K562 (cell line): ENCODE results near the gene TRA2B. TPM values are rescaled to one million over a fixed set of nuclear protein-coding genes. Genes with fewer than 3 reads are reported as not detected.

Source experiments
- ATAC-seq: fragments of 200-7000 bp; cut with Tn5 transposase; 3 replicates; pipeline ENCODE4 v1.9.1; 2020; ENCODE audit warnings: moderate library complexity
- BruUV-seq: library from RNA; stranded (reverse); fragments of 400-500 nt; replicated peaks from 2 replicates; lab custom pipeline; 2021; lab: Mats Ljungman, UMichigan
- CTCF ChIA-PET: fragments of 300-600 bp; formaldehyde crosslinking; extraction: SDS; loops from one replicate; lab custom pipeline; 2021; ENCODE audit warnings: low intra/inter-chr PET ratio; lab: Yijun Ruan, JAX
- POLR2A ChIA-PET: fragments of 300-600, 350-650 bp; sonication (Branson Sonifier 250); formaldehyde crosslinking; extraction: SDS; loops from one replicate; lab custom pipeline; 2021; ENCODE audit warnings: antibody characterized with exemption, inconsistent platforms; lab: Yijun Ruan, JAX
- DNase-seq, 4 experiments: peaks; one replicate each; pipeline versions ENCODE4 v3.0.0 to v3.0.0-alpha.2; 2011 to 2018; ENCODE audit warnings: low spot score in 3 of 4, mixed read lengths in 3 of 4; ENCODE audit errors: extremely low read depth in 1 of 4
- FAIRE-seq: peaks from 2 replicates; lab custom pipeline; 2011; peaks lifted over from hg19 to GRCh38; lab: Jason Lieb, UNC
- H2AFZ ChIP-seq: 2 replicates; pipeline ENCODE4 v1.6.0; 2011; ENCODE audit warnings: low read depth, low read length, control low read depth, inconsistent platforms
- H3K27ac ChIP-seq: fragments of 200-600 bp; 3 replicates; pipeline ENCODE4 v1.8.0; 2011; ENCODE audit warnings: low read depth, mild to moderate bottlenecking, control low read depth, inconsistent platforms, low read length, moderate library complexity, mixed read lengths; ENCODE audit errors: extremely low read depth
- H3K27me3 ChIP-seq, 2 experiments: fragments of 300-600 bp in 1 of 2; 2 replicates in 1 of 2; 3 replicates in 1 of 2; pipeline versions ENCODE4 v1.6.0 to v1.8.0; 2011; ENCODE audit warnings: inconsistent platforms in 2 of 2, low read length in 2 of 2, mild to moderate bottlenecking in 1 of 2, mixed read lengths in 1 of 2, moderate library complexity in 1 of 2; ENCODE audit not compliant: control insufficient read depth in 2 of 2, insufficient read depth in 2 of 2
- H3K36me3 ChIP-seq: fragments of 300-600 bp; 3 replicates; pipeline ENCODE4 v1.8.0; 2011; ENCODE audit warnings: mild to moderate bottlenecking, low read length, inconsistent platforms; ENCODE audit not compliant: control insufficient read depth, insufficient read depth
- H3K4me1 ChIP-seq, 2 experiments: fragments of 200-600 bp in 1 of 2; replicated peaks in 1 of 2; 2 replicates in 1 of 2; 3 replicates in 1 of 2; pipeline versions ENCODE4 v1.5.1 to v1.8.0; 2011; ENCODE audit warnings: inconsistent platforms in 2 of 2, low read length in 2 of 2, mild to moderate bottlenecking in 1 of 2, mixed read lengths in 1 of 2, moderate library complexity in 1 of 2; ENCODE audit not compliant: control insufficient read depth in 2 of 2, insufficient read depth in 2 of 2
- H3K4me2 ChIP-seq: 2 replicates; pipeline ENCODE4 v1.6.1; 2011; ENCODE audit warnings: low read length, control low read depth, inconsistent platforms, mixed read lengths; ENCODE audit not compliant: insufficient read depth
- H3K4me3 ChIP-seq: fragments of 200-600 bp; sonication (generic), shearing (Covaris generic); 2 replicates; pipeline ENCODE4 v1.5.1; 2016; ENCODE audit warnings: control low read depth, inconsistent platforms
- H3K79me2 ChIP-seq: fragments of 200-600 bp; 3 replicates; pipeline ENCODE4 v1.8.0; 2011; ENCODE audit warnings: low read length, inconsistent platforms; ENCODE audit not compliant: control insufficient read depth, insufficient read depth
- H3K9ac ChIP-seq, 2 experiments: 2 replicates each; pipeline versions ENCODE4 v1.6.0 to v1.6.1; 2011; ENCODE audit warnings: low read depth in 2 of 2, low read length in 2 of 2, control low read depth in 1 of 2, inconsistent platforms in 1 of 2, mild to moderate bottlenecking in 1 of 2, mixed read lengths in 1 of 2; ENCODE audit not compliant: insufficient read depth in 1 of 2
- H3K9me1 ChIP-seq: one replicate; pipeline ENCODE4 v1.6.0; 2011; ENCODE audit warnings: inconsistent platforms, mild to moderate bottlenecking, low read length, moderate library complexity; ENCODE audit not compliant: control insufficient read depth, insufficient read depth
- H3K9me3 ChIP-seq: replicated peaks from 2 replicates; pipeline ENCODE4 v1.5.1; 2011; ENCODE audit warnings: low read depth, low read length, inconsistent platforms; ENCODE audit not compliant: control insufficient read depth, insufficient read depth
- H4K20me1 ChIP-seq: replicated peaks from 2 replicates; pipeline ENCODE4 v1.6.1; 2011; ENCODE audit warnings: low read length, inconsistent platforms, mixed read lengths; ENCODE audit not compliant: control insufficient read depth, insufficient read depth
- ARID1B ChIP-seq: fragments of 450-650 bp; IDR thresholded peaks from 2 replicates; pipeline ENCODE4 v1.6.1; 2016; ENCODE audit warnings: antibody characterized with exemption, mild to moderate bottlenecking, inconsistent platforms
- ATF7 ChIP-seq: fragments of 450-650 bp; IDR thresholded peaks from 2 replicates; pipeline ENCODE4 v1.7.1; 2014; ENCODE audit warnings: mild to moderate bottlenecking, moderate library complexity
- CBFA2T3 ChIP-seq: fragments of 450-650 bp; IDR thresholded peaks from 2 replicates; pipeline ENCODE4 v1.6.1; 2017
- CXXC5 ChIP-seq: fragments of 250-450 bp; sonication (Bioruptor Pico); IDR thresholded peaks from 2 replicates; pipeline ENCODE4 v1.8.0; 2022; ENCODE audit warnings: inconsistent platforms, mild to moderate bottlenecking, moderate library complexity
- E2F1 ChIP-seq: sonication (generic); formaldehyde crosslinking; IDR thresholded peaks from 2 replicates; pipeline ENCODE4 v1.8.1; 2023; ENCODE audit warnings: mild to moderate bottlenecking, missing genetic modification reagents, moderate library complexity
- FOXK2 ChIP-seq, 2 experiments: fragments of 450-650 bp; IDR thresholded peaks in 1 of 2; conservative IDR thresholded peaks in 1 of 2; 2 replicates each; pipeline ENCODE4 v1.6.1; 2016; ENCODE audit warnings: low read depth in 2 of 2, mild to moderate bottlenecking in 1 of 2
- NCOA1 ChIP-seq: fragments of 450-650 bp; IDR thresholded peaks from 2 replicates; pipeline ENCODE4 v1.6.1; 2016; ENCODE audit warnings: low read depth
- NCOR1 ChIP-seq: fragments of 450-650 bp; IDR thresholded peaks from 2 replicates; pipeline ENCODE4 v1.6.1; 2016; ENCODE audit warnings: mild to moderate bottlenecking, moderate library complexity
- RBM25 ChIP-seq: fragments of 200-400 bp; formaldehyde crosslinking; IDR thresholded peaks from 2 replicates; pipeline ENCODE4 v1.6.1; 2018; ENCODE audit warnings: low read length, low read depth, moderate library complexity; ENCODE audit not compliant: severe bottlenecking
- SMARCA5 ChIP-seq: fragments of 450-650 bp; IDR thresholded peaks from 2 replicates; pipeline ENCODE4 v1.6.1; 2016
- SOX6 ChIP-seq: fragments of 450-650 bp; IDR thresholded peaks from 2 replicates; pipeline ENCODE4 v1.6.1; 2014; ENCODE audit warnings: mild to moderate bottlenecking
- TFAP4 ChIP-seq: sonication (generic); formaldehyde crosslinking; IDR thresholded peaks from 2 replicates; pipeline ENCODE4 v1.8.0; 2022; ENCODE audit warnings: missing genetic modification reagents, mild to moderate bottlenecking, moderate library complexity, borderline replicate concordance
- ZNF165 ChIP-seq: fragments of 250-450 bp; sonication (Bioruptor Pico); IDR thresholded peaks from 2 replicates; pipeline ENCODE4 v1.4.0; 2020; ENCODE audit warnings: borderline replicate concordance
- ZNF263 ChIP-seq: sonication (generic); formaldehyde crosslinking; IDR thresholded peaks from 2 replicates; pipeline ENCODE4 v1.8.0; 2022; ENCODE audit warnings: mild to moderate bottlenecking, missing genetic modification reagents, borderline replicate concordance
- WGBS: fragments of 100-300 bp; shearing (Covaris generic); methylation state at CpG from one replicate; pipeline ENCODE4 v1.1.6; 2016; ENCODE audit warnings: low coverage, mixed read lengths; ENCODE audit not compliant: insufficient coverage; ENCODE audit errors: missing lambda C conversion rate; 5-methylcytosine and 5-hydroxymethylcytosine counted together
- in situ Hi-C: fragments of 300-500 bp; cut with MboI; formaldehyde crosslinking; loops from 4 replicates; pipeline ENCODE4 v1.15.0; 2018; ENCODE audit warnings: inconsistent platforms, mixed read lengths
- intact Hi-C: fragments of 100-400 bp; cut with micrococcal nuclease; formaldehyde crosslinking; loops from 2 replicates; pipeline ENCODE4 v1.14.2; 2022
- polyA plus RNA-seq, 8 experiments: library from polyadenylated mRNA; depleted of rRNA in 4 of 8; stranded (reverse) in 5 of 8; unstranded in 3 of 8; fragments of >200 nt; fragmentation: Nextera tagmentation in 2 of 8; fragmentation: Illumina TruSeq in 1 of 8; extraction: Ambion mirVana in 2 of 8; extraction: Trizol in 1 of 8; gene quantifications; 2 replicates each; pipeline versions ENCODE4 v1.2.1 to v1.2.3, GENCODE V29; 2011 to 2014; ENCODE audit warnings: inconsistent platforms in 1 of 8, missing spikeins in 1 of 8
- total RNA-seq, 7 experiments: library from RNA; depleted of rRNA in 6 of 7; stranded (reverse); fragments of >200 nt in 6 of 7; fragmentation: Illumina TruSeq in 2 of 7; extraction: Trizol in 2 of 7; gene quantifications; 2 replicates each; pipeline versions ENCODE4 v1.2.1 to v1.2.3, GENCODE V29; 2011 to 2021; ENCODE audit warnings: low replicate concordance in 1 of 7
- TF ChIP-seq, protein P1 (sequence below): fragments of 450-650 bp; IDR thresholded peaks from 2 replicates; pipeline ENCODE4 v1.6.1; 2016
- TF ChIP-seq, protein P2 (sequence below), 2 experiments: fragments of 450-650 bp; IDR thresholded peaks; 2 replicates each; pipeline ENCODE4 v1.6.1; 2018; ENCODE audit warnings: mild to moderate bottlenecking in 2 of 2, low read depth in 1 of 2; ENCODE audit not compliant: partially characterized antibody in 2 of 2

Gene TRA2B
- total and polyA plus RNA-seq, 9 of the 15 experiments (the other 6 are each of a cell fraction or from before 2014, with no cell fraction given) = 105 to 411 (median 278) TPM

DNA sequence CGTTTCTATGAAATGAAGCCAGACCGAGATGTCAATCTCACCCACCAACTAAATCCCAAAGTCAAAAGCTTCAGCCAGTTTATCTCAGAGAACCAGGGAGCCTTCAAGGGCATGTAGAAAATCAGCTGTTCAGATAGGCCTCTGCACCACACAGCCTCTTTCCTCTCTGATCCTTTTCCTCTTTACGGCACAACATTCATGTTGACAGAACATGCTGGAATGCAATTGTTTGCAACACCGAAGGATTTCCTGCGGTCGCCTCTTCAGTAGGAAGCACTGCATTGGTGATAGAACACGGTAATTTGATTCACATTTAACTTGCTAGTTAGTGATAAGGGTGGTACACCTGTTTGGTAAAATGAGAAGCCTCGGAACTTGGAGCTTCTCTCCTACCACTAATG is 41.9 kb upstream of the TRA2B start:
- no peaks in the 10 kb centered on the region for H3K36me3 ChIP-seq
- peaks cover 10% of the 10 kb centered on the region; the same call in 1 of the 2 replicates for H4K20me1 ChIP-seq
- intact Hi-C loops (loop anchor here (5.0 to 10.0 kb wide), 5 partner anchors 97 to 845 kb away; no protein-coding TSS in a partner anchor), in situ Hi-C loops (loop anchor here (5.0 kb wide), 2 partner anchors 253 to 563 kb away; partner anchors contain the start of gene CRYGS)
- WGBS = 15% methylated on average over 8 of the region's 8 CpGs
- H3K27ac ChIP-seq = no peak overlapping the region
- H3K79me2 ChIP-seq = no peaks in the 10 kb centered on the region
- no peak overlapping the region for H3K4me2 ChIP-seq
- H3K4me1 ChIP-seq = peaks cover 0 to 13% of the 10 kb centered on the region in 2 experiments; a peak in 4 of 5 replicates
- BruUV-seq = no TSS peak
- no peak overlapping the region for H3K4me3 ChIP-seq
- H3K9me1 ChIP-seq = no peaks in the 10 kb centered on the region
- ChIA-PET CTCF (interaction anchor here (0.8 to 1.2 kb wide), 2 partner anchors 239 to 561 kb away, joined by 4 to 5 read pairs; no protein-coding TSS in a partner anchor), POLR2A (interaction anchor here (0.7 to 1.4 kb wide), 2 partner anchors 44 to 646 kb away, joined by 3 to 4 read pairs; no protein-coding TSS in a partner anchor)
- peak in 1 of 4 experiments; percentile 40 for DNase-seq
- no peaks in the 10 kb centered on the region for H3K27me3 ChIP-seq
- no peaks in the 10 kb centered on the region for H3K9me3 ChIP-seq
- no peak for ATAC-seq
- no peak overlapping the region for H2AFZ ChIP-seq
- FAIRE-seq = peak; percentile 67
- no peak overlapping the region for H3K9ac ChIP-seq
- TF ChIP-seq TFAP4 (CRISPR knock-in tag) (peak; percentile 70), E2F1 (CRISPR knock-in tag) (no peak), FOXK2 (conservative IDR thresholded peaks at IDR 0.05 in 1 of 2, IDR thresholded peaks at IDR 0.05 in 1 of 2; ENCODE audit: low read depth in 2 of 2) (0 out of 4 replicates have a peak, but pooled peaks of 1 of the 2 experiments have one; percentile 28), ZNF165 (no peak), ARID1B (0 out of 2 replicates have a peak, but pooled peaks have one; percentile 40), RBM25 (peak; percentile 4), ZNF263 (CRISPR knock-in tag) (no peak), ATF7 (no peak), CXXC5 (CRISPR knock-in tag) (peak; percentile 15; the same call in 1 of the 2 replicates), CBFA2T3 (peak; percentile 67), SMARCA5 (peak; percentile 35; the same call in 1 of the 2 replicates), NCOA1 (no peak), NCOR1 (no peak), SOX6 (0 out of 2 replicates have a peak, but pooled peaks have one; percentile 20)
- TF ChIP-seq, protein P1, sequence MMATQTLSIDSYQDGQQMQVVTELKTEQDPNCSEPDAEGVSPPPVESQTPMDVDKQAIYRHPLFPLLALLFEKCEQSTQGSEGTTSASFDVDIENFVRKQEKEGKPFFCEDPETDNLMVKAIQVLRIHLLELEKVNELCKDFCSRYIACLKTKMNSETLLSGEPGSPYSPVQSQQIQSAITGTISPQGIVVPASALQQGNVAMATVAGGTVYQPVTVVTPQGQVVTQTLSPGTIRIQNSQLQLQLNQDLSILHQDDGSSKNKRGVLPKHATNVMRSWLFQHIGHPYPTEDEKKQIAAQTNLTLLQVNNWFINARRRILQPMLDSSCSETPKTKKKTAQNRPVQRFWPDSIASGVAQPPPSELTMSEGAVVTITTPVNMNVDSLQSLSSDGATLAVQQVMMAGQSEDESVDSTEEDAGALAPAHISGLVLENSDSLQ = peak; percentile 65; the same call in 1 of the 2 replicates
- TF ChIP-seq, protein P2, sequence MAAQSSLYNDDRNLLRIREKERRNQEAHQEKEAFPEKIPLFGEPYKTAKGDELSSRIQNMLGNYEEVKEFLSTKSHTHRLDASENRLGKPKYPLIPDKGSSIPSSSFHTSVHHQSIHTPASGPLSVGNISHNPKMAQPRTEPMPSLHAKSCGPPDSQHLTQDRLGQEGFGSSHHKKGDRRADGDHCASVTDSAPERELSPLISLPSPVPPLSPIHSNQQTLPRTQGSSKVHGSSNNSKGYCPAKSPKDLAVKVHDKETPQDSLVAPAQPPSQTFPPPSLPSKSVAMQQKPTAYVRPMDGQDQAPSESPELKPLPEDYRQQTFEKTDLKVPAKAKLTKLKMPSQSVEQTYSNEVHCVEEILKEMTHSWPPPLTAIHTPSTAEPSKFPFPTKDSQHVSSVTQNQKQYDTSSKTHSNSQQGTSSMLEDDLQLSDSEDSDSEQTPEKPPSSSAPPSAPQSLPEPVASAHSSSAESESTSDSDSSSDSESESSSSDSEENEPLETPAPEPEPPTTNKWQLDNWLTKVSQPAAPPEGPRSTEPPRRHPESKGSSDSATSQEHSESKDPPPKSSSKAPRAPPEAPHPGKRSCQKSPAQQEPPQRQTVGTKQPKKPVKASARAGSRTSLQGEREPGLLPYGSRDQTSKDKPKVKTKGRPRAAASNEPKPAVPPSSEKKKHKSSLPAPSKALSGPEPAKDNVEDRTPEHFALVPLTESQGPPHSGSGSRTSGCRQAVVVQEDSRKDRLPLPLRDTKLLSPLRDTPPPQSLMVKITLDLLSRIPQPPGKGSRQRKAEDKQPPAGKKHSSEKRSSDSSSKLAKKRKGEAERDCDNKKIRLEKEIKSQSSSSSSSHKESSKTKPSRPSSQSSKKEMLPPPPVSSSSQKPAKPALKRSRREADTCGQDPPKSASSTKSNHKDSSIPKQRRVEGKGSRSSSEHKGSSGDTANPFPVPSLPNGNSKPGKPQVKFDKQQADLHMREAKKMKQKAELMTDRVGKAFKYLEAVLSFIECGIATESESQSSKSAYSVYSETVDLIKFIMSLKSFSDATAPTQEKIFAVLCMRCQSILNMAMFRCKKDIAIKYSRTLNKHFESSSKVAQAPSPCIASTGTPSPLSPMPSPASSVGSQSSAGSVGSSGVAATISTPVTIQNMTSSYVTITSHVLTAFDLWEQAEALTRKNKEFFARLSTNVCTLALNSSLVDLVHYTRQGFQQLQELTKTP (IDR thresholded peaks at IDR 0.05; ENCODE audit: low read depth in 1 of 2, partially characterized antibody in 2 of 2) = no peak
